GM19397 (cell line): ENCODE measurements around the gene CDKAL1.
"Not testable (repeated sequence)": the region's sequence is repeated elsewhere in the genome, so short reads cannot be mapped to it uniquely, and the experiment has no call there.

ENCODE experiments used
- ATAC-seq: cut with Tn5 transposase; IDR thresholded peaks from one replicate; pipeline ENCODE4 v1.9.1; 2021; ENCODE audit warnings: mild to moderate bottlenecking, moderate library complexity; ENCODE audit not compliant: unreplicated experiment

CDKAL1 gene

DNA sequence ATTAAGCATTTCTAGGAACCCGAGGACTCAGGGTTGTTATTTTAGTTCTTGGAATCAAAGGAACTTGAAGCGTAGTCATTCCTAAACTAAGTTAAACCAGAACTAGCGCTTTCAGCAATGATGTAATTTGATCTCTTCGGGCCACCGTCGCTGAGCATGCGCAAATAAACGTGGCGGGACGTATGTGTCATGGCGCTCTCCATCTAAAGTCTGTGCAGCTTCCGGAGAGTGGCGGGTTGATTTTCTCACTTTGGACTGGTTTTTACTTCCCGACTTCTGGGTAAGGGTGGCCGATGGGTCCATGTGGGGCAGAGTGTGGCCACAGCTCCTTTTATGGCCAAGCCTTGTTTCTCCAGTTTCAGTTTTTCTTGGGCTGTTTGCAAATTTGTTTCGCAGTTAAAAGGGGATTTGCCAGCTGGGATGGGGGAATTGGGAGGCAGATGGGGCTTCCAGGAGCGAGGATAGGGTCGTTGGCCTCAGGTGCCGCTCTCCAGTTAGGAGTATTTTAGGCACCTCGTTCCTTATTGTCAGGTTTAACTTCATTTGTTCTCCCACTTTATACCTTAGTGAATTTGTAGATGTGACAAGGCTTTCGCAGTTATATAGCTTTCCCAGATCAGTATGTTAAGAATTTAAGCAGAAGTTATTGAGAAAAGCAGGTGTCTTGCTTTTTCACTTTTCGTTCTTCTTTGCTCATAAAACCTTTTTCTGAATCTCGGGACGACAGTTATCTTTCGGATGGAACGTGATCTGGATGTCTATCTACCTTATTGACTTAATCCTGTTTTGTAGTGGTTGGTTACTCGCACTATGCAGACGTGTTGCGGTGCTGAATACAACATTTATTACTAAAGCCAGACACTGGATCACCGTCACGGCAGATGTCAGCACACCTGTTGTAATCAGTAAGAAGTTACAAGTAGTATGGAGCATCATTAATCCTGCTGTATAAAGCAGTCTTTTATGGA is at the start of gene CDKAL1:
TSS of gene CDKAL1 (plus strand) at position 163 of the 968 bp plus-strand sequence. CDS start 11,894 bp downstream, outside the sequence.
- peak; percentile 89 for ATAC-seq

DNA sequence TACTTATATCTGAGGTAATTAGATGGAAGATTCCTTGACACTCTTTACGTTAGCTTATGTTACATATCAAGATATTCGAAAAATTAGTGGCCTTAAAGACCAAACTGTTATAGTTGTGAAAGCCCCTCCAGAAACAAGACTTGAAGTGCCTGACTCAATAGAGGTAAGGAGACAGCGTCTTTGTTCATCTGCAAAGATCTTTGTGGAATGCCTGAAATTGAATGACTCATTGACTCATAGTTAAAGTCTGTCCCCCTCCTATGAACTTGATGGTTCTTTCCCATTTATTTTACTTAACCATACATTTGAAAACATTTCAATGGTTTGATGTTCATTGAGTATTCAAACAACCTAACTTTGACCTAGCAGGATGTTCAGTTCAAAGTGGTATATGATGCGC is 47.6 kb upstream of the CDKAL1 start:
- ATAC-seq = no peak

DNA sequence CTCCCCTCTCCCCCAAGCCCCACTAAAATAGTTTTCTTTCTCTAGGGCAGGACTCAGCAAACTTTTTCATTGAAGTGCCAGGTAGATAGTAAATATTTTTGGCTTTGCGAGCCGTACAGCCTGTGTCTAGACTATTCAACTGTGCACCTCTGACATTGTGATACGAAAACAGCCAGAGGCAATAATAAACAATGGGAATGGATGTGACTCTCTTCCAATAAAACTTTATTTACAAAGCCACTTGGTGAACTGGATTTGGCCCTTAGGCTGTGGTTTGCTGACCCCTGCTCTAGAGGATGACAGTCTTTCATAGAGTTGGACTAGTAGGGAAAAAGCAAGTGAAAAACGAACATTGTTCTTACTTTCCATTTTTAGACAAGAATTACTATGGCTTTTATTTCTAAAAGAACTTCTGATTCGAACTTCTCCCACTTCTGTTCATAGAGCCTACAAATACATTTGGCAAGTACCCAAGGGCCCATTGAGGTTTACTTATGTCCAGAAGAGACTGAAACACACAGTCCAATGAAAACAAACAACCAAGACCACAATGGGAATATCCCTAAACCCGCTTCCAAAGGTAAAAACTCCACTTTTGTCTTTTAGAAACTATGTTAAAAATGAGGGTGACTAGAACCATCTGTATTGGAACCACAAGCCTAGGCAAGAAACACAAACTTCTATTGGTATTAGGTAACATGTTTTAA is 46.4 kb upstream of the CDKAL1 start:
- ATAC-seq = no peak

DNA sequence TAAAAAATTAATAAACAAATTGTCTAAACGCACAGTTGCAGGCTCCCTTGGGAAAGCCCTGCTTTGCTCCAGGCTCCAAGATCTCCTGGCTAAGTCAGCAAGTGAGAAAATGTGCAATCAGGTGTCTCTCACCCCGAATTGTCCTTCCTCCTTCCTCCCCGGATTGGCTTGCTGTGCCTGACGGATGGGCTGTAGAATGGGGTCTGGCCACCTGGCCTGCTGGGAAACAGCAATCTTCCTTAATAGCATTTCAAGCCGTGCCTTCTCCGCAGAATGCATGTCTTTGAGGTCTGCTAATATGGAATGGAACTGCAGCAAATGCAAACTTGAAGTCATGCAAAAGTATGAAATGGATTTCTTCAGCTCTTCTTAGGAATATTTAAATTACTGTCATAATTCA is 43.7 kb upstream of the CDKAL1 start:
- no peak for ATAC-seq

DNA sequence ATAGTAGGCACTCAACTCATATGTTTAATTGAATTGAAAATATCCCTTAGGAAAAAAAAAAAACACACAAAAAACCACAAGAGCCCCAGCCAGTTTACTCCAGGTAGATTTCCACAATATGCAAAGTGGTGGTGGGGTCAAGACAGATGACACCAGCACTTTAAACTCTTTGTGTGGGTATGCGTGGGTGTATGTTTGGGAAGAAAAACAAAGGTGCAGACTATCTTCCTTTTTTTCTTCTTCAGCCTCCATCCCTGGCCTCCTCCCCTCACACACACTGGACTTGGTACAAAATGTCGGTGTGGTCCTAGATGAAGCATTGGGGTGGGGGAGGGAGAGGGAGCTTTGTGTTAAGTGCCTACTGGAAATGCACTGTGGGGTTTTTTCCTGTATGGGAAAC is 42.2 kb upstream of the CDKAL1 start:
- ATAC-seq = no peak

DNA sequence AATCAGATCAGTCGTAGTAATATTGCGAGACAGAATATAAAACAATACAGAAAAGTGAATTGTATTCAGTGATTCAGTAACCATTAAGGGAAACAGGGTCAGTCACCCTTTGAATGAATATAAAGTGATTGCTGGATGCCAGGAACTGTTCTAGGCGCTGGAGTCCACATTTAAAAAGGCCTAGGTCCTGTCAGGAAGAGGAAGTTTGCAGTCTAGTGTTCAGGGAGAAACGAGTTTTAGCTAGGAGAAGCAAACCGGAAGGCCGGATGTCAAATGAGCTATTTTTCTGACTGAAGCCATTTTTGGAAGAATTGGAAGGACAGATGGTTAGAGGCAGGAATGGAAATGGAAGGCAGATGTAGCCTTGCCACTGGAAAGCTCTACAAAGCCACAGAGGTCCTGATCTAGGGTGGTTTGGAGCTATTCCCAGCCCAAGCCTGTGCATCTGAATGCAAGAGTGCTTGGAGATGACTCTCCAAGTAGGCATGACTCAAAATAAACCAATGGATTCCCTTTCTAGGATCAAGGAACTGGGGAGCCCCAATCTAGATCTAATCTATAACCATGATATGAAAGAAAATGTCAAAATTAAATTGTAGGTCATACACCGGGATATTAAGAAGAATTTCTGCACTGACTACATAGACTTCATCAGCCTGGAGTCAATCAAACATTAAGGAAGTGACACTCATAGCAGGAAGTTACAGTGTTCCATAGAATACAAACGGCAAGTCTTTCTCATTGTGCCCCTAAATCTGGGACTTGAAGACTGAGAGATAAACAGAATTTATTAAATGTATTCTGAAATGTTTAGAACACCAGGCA is 36.8 kb upstream of the CDKAL1 start:
- ATAC-seq = no peak

DNA sequence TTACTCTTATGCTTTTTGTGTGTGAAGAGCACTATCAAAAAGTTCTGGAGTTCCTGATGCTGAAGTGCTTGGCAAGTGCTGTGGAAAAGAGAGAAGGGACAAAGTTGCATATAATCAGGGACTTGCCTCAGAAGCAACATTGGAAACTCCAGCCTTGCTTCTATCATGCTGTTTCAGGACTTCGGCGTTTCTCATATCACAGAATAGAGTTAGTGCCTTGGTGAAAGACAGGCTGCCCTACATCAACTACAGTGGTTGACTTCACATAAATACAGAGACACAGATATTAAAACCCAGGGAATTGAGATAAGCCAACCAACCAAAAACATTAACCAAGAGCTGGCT is 36.2 kb upstream of the CDKAL1 start:
- ATAC-seq = no peak

DNA sequence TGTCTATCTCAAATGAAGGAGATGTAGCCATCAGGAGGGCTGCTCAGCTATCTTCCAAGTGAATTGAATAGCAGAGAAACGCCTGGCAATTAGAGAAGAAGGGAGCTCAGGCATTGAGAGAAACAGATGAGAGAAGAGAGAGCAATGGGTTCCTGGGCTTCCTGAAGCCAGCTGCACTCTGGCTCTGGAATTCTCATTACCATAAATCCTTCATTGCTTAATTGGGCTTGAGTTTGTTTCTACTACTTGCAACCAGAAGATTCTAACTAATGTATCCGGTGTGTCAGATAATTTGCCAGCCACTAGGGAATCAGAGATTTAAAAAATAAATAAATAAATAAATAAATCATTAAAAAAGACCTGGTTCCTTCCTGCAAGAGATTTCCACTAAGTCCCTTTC is 25.0 kb upstream of the CDKAL1 start:
- no peak for ATAC-seq

DNA sequence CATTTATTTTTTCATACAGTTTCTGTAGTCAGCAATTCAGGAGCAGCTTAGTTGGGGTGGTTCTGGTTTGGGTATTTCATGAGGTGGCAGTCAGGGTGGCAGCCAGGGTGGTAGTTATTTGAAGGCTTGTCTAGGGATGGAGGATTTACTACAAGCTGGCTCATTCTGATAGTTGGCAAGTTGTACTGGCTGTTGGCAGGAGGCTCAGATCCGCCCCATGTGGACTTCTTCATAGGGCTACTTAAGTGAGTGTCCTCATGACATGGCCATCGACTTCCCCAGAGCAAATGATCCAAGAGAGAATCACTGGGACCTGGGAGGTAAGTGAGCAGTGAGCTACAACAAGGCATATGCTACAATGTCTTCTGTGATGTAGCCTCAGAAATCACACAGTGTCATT is 22.4 kb upstream of the CDKAL1 start:
- ATAC-seq = no peak

DNA sequence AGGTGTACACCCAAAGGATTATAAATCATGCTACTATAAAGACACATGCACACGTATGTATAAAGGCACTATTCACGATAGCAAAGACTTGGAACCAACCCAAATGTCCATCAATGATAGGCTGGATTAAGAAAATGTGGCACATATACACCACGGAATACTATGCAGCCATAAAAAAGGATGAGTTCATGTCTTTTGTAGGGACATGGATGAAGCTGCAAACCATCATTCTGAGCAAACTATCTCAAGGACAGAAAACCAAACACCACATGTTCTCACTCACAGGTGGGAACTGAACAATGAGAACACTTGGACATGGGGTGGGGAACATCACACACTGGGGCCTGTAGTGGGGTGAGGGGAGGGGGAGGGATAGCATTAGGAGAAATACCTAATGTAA is 9.0 kb upstream of the CDKAL1 start:
- not testable (repeated sequence) for ATAC-seq

DNA sequence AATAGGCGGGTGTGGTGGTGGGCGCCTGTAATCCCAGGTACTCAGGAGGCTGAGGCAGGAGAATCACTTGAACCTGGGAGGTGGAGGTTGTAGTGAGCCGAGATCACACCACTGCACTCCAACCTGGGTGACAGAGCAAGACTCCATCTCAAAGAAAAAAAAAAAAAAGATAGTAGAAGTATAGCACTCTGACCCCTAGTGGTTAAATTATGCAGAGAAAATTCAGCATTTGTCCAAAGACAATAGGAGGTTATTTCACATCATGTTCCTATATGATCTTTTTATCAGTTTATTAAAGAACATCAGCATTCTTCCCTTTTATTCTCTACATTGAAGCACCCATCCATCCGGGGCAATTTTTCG is 5.2 kb upstream of the CDKAL1 start:
- not testable (repeated sequence) for ATAC-seq

DNA sequence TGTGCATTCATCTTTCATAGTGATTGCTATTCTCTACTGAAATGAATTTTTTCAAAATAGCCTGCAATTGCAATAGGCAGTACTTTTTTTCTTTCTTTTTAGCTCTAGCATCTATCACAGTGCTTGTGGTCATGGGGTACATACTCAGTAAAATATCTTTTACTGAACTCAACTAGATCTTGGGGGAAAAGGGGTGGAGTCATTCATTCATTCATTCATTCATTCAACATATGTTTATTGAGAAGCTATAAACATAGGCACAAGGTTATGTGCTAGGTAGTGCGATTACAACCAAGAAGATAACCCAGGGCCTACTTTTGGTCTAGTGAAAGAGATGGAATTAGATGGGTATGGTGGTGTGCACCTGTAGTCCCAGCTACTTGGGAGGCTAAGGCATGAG is 1.4 kb upstream of the CDKAL1 start:
- no peak for ATAC-seq

DNA sequence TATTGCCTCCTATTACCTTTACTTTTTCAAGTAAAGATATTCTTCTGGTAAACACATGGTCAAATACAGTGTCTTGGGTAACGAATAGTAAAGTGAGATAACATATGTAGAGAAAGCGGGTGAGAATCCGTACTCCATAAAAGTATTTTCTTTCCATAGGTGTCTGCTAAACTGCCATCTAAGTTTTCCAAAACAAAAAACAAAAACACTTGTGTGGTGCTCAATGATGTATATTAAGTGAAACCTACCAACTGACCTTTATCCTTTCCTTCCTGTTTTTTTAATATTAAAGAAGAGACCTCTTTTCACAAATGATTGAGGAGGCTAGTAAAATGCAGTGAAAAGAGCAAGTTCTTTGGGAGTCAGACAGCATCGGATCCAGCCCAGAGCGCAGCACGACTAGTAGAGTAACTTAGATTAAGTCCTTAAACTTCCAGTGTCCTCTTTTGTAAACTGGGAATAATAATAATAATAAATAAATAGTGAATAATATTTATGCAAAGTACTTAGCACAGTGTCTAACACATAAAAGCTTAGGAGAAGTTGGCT is 437 bp upstream of the CDKAL1 start:
- ATAC-seq = no peak

DNA sequence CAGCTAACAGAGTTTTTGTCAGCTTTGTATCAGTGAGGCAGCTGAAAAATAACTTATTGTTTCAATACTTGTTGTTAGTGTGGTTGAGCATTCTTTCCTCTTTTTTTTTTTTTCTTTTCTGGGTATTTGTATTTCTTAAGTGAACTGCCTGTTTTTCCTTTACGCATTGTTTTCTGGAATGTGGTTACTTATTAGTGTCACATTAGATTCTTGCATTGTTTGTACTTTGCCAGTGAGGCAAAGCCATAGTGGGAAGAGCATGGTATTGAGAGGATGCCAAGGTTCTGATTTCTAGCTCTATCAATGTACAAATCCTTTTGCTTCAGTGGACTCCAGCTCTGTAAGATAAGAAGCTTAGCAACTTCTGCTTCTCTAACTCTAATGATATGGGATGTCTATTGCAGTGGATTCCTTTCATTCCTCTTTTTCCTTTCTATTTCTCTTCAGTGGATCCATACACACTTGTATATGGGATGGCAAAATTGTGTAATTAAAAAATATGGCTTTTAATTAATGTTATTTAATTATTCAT is 3.9 kb downstream of the CDKAL1 start:
- no peak for ATAC-seq

DNA sequence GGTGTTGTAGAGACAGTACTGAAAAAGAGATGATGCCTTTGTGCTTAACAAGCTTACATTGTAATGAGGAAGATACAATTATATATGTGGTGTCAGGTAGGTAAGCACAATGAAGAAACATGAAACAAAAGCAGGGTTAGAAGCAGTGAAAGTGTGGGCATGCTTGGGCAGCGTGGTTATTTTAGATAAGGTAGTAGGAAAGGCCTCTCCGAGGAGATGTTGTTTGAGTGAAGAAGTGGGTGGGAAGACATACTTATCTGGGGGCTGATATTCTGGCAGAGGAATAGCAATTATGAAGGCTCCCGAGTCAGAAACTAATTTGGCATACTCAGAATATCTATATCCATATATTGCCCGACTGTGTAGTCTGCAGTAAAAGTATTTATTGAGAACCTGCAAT is 4.7 kb downstream of the CDKAL1 start:
- ATAC-seq = no peak

DNA sequence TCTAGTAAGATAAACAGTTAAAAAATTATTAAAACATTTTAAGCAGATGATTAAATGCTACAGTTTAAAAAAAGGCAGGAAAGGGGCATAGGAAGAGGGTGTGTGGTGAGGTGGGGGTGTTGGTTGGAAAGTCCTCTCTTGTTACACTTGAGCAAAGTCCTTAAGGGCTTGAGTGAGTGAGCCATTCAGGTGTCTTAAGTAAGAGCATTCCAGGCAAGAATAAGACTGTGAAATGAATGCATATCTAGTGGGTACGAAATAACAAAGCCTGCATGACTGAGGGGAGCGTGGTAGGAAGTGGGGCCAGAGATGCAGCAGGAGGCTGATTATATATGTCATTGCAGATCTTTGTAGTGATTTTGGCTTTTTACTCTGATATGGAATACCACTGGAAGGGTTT is 5.1 kb downstream of the CDKAL1 start:
- ATAC-seq = no peak

DNA sequence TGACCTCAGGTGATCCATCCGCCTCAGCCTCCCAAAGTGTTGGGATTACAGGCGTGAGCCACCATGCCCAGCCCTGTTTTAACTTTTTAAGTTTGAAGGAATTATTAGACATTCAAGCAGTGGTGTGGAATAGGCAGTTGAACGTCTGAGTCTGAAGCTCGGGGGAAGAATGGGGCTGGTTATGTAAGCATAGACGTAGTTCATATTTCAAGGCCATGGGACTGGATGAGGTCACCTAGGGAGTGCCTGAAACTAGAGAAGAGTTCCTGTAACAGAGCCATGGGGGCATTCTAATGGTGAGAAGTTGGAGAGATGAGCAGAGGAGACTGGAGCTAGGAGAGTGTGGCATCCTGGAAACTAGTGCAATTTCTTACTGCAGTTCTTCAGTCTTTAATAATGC is 6.4 kb downstream of the CDKAL1 start:
- no peak for ATAC-seq

DNA sequence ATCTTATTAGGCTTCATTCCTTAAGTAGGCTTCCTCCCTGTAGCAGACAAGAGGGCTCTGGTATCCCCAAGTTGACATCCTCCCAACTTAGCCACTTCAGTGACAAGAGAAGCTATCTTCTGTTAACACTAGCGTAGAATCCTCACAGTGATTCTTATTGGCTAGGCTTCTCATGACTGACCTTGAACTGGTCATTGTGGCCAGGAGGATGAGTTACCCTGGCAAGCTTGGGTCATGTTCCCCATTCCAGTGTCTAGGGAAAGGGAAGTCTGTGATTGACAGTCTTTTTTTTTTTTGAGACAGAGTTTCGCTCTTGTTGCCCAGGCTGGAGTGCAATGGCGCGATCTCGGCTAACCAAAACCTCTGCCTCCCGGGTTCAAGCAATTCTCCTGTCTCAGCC is 7.1 kb downstream of the CDKAL1 start:
- ATAC-seq = no peak

DNA sequence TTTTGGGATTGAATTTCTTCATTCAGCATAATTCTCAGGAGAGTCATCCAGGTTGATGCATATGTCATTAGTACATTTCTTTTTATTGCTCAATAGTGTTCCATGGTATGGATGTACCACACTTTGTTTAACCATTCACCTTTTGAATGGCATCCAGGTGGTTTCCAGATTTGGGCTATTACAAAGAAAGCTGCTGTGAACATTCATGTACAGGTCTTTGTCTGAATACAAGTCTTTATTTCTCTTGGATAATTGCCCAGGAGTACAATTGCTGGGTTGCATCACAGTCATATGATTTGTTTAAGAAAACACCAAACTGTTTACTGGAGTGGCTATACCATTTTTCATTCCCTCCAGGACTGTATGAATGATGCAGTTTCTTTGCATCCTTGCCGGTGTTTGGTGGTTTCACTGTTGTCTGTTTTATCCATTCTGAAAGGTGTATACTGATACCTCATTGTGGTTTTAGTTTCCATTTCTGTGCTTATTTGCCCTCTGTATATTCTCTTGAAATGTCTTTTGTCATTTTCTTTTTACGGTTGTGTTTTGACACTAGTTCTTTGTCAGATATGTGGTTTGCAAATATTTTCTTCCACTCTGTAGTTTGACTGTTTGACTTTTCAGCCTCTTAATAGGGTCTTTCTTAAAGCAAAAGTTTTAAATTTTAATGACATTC is 8.8 kb downstream of the CDKAL1 start:
- ATAC-seq = peak; percentile 99

DNA sequence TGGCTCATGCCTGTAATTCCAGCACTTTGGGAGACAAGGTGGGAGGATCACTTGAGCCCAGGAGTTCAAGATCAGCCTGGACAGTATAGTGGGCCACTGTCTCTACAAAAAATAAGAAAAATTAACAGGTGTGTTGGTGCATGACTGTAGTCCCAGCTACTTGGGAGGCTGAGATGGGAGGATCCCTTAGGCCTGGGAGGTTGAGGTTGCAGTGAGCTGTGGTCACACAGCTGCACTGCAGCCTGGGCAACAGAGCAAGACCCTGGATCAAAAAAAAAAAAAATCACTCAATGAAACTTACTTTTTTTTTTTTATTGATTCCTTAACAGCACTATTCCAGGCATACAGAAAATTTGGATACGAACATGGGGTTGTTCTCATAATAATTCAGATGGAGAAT is 14.0 kb downstream of the CDKAL1 start:
- no peak for ATAC-seq
